ENCODE data around the gene IRX4.

IRX4 gene

DNA sequence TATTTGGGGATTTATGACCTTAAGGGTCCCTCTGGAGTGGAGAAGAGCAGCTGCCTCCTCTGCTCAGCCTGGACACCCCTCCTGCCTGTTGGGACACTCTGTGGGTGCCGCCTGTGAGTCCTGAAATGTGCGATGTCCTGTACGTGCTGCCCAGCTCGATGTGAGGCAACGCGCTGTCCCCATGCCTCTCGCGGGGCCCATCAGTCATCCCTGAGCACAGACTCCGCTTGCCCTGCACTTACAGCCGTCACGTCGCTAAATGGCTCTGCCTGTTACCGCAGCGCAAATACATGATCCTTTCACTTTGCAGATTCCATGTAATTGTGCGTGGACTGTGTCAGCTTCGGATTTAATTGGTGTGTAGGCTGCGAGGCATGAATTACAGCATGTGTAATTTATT lies 27.1 kb downstream of the IRX4 start:
- TF ChIP-seq LEF1 (IDR thresholded peaks at IDR 0.05; ENCODE audit: borderline replicate concordance) (no peak), CTBP1 (IDR thresholded peaks at IDR 0.05; ENCODE audit: borderline replicate concordance) (no peak), ELF4 (IDR thresholded peaks at IDR 0.05) (no peak), BHLHE40 (IDR thresholded peaks at IDR 0.05; ENCODE audit: borderline replicate concordance) (no peak), TARDBP (IDR thresholded peaks at IDR 0.05) (no peak), ZNF384 (IDR thresholded peaks at IDR 0.05) (no peak), SUZ12 (IDR thresholded peaks at IDR 0.05) (no peak), L3MBTL2 (conservative IDR thresholded peaks at IDR 0.05) (no peak), FOXA1 (IDR thresholded peaks at IDR 0.05) (no peak), HDGF (IDR thresholded peaks at IDR 0.05; ENCODE audit: borderline replicate concordance) (no peak), NFRKB (IDR thresholded peaks at IDR 0.05) (no peak), FOXK2 (IDR thresholded peaks at IDR 0.05) (no peak), SP1 (IDR thresholded peaks at IDR 0.05) (no peak), ARNT (IDR thresholded peaks at IDR 0.05) (no peak), FOXM1 (IDR thresholded peaks at IDR 0.05; ENCODE audit: borderline replicate concordance) (no peak)
- TF ChIP-seq, protein P1, sequence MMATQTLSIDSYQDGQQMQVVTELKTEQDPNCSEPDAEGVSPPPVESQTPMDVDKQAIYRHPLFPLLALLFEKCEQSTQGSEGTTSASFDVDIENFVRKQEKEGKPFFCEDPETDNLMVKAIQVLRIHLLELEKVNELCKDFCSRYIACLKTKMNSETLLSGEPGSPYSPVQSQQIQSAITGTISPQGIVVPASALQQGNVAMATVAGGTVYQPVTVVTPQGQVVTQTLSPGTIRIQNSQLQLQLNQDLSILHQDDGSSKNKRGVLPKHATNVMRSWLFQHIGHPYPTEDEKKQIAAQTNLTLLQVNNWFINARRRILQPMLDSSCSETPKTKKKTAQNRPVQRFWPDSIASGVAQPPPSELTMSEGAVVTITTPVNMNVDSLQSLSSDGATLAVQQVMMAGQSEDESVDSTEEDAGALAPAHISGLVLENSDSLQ (IDR thresholded peaks at IDR 0.05) = no peak
- ChIA-PET CTCF (interaction anchor here (0.6 kb wide), 1 partner anchor 33 kb away, joined by 3 read pairs; no protein-coding TSS in a partner anchor), POLR2A (interaction anchor here (0.8 kb wide), 1 partner anchor 55 kb away, joined by 3 read pairs; the partner anchor contains the start of gene NDUFS6)
- no peak for DNase-seq (ENCODE audit: extremely low spot score)

GRCh38 chr5:1855075-1855474 lies 27.6 kb downstream of the IRX4 start:
- no peak for TF ChIP-seq FOXK2 (IDR thresholded peaks at IDR 0.05)
- TF ChIP-seq BHLHE40 (IDR thresholded peaks at IDR 0.05; ENCODE audit: borderline replicate concordance) = no peak
- no peak for TF ChIP-seq SP1 (IDR thresholded peaks at IDR 0.05)
- no peak for TF ChIP-seq LEF1 (IDR thresholded peaks at IDR 0.05; ENCODE audit: borderline replicate concordance)
- TF ChIP-seq FOXM1 (IDR thresholded peaks at IDR 0.05; ENCODE audit: borderline replicate concordance) = no peak
- TF ChIP-seq HDGF (IDR thresholded peaks at IDR 0.05; ENCODE audit: borderline replicate concordance) = no peak
- TF ChIP-seq L3MBTL2 (conservative IDR thresholded peaks at IDR 0.05) = no peak
- no peak for TF ChIP-seq ELF4 (IDR thresholded peaks at IDR 0.05)
- TF ChIP-seq FOXA1 (IDR thresholded peaks at IDR 0.05) = no peak
- no peak for TF ChIP-seq ZNF384 (IDR thresholded peaks at IDR 0.05)
- no peak for TF ChIP-seq SUZ12 (IDR thresholded peaks at IDR 0.05)
- no peak for TF ChIP-seq CTBP1 (IDR thresholded peaks at IDR 0.05; ENCODE audit: borderline replicate concordance)
- no peak for DNase-seq (ENCODE audit: extremely low spot score)
- ChIA-PET CTCF (interaction anchor here (0.6 kb wide), 1 partner anchor 34 kb away, joined by 3 read pairs; no protein-coding TSS in a partner anchor), POLR2A (interaction anchor here (0.8 kb wide), 1 partner anchor 54 kb away, joined by 3 read pairs; the partner anchor contains the start of gene NDUFS6)

DNA sequence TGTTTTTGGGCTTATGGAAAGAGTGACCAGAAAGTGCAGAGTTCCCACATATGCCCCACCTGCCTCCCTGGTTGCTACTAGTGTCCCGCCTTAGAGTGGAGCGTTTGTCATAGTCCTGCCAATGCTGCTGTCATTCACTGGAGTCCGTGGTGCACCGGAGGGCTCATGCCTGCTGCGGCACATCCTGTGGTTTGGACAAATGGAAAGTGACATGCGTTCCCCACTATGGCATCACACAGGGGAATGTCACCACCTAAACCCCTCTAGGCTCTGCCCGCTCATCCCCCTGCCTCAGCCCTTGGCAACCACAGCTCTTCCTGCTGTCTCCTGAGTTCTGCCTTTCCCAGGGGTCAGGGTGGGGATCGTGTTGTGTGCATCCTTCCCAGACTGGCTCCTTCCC lies 29.2 kb downstream of the IRX4 start:
- TF ChIP-seq HDGF (IDR thresholded peaks at IDR 0.05; ENCODE audit: borderline replicate concordance) = no peak
- no peak for TF ChIP-seq ZNF384 (IDR thresholded peaks at IDR 0.05)
- TF ChIP-seq, protein P1 (IDR thresholded peaks at IDR 0.05) = no peak
- no peak for TF ChIP-seq ARNT (IDR thresholded peaks at IDR 0.05)
- TF ChIP-seq ELF4 (IDR thresholded peaks at IDR 0.05) = no peak
- no peak for TF ChIP-seq SP1 (IDR thresholded peaks at IDR 0.05)
- no peak for TF ChIP-seq LEF1 (IDR thresholded peaks at IDR 0.05; ENCODE audit: borderline replicate concordance)
- TF ChIP-seq BHLHE40 (IDR thresholded peaks at IDR 0.05; ENCODE audit: borderline replicate concordance) = no peak
- TF ChIP-seq CTBP1 (IDR thresholded peaks at IDR 0.05; ENCODE audit: borderline replicate concordance) = no peak
- ChIA-PET CTCF (no interaction called here), POLR2A (no interaction called here)
- no peak for DNase-seq (ENCODE audit: extremely low spot score)

DNA sequence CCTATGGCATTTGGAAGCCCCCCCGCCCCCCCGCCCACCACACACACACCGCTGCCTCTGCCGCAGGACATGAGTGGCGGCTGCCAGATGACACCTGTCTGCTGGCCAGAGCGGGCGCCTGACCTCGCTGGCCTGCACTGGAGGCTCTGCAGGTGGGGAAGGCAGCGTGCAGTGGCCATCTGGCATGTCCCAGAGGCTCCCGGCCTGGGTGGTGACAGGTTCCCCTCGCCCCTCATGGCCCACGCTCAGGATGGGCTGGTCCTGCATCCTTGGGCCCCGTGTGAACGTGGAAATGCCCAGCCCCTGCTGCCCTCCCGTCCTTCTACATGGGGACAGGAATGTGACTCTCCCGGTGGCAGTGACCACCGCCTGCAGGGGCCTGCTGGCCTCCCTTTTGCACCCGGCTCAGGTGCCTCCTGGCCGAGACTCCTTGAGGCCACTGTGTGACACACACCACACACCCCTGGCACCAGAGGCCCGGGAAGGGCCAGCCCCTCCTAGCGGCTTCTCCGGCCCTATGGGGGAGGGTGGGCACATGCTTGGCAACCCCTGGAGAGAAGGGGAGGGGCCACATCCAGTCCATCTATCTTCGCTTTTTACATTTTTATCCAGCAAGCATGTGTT lies 30.3 kb downstream of the IRX4 start:
- TF ChIP-seq SP1 (IDR thresholded peaks at IDR 0.05) = no peak
- TF ChIP-seq HDGF (IDR thresholded peaks at IDR 0.05; ENCODE audit: borderline replicate concordance) = no peak
- no peak for TF ChIP-seq ELF4 (IDR thresholded peaks at IDR 0.05)
- TF ChIP-seq ZNF384 (IDR thresholded peaks at IDR 0.05) = no peak
- TF ChIP-seq SUZ12 (IDR thresholded peaks at IDR 0.05) = no peak
- no peak for TF ChIP-seq L3MBTL2 (conservative IDR thresholded peaks at IDR 0.05)
- no peak for TF ChIP-seq FOXK2 (IDR thresholded peaks at IDR 0.05)
- TF ChIP-seq ARNT (IDR thresholded peaks at IDR 0.05) = no peak
- no peak for TF ChIP-seq FOXA1 (IDR thresholded peaks at IDR 0.05)
- TF ChIP-seq NFRKB (IDR thresholded peaks at IDR 0.05) = no peak
- no peak for TF ChIP-seq LEF1 (IDR thresholded peaks at IDR 0.05; ENCODE audit: borderline replicate concordance)
- POLR2A ChIA-PET = no interaction called here
- CTCF ChIA-PET = no interaction called here
- no peak for DNase-seq (ENCODE audit: extremely low spot score)

GRCh38 chr5:1851290-1851934 lies 31.3 kb downstream of the IRX4 start:
- ChIA-PET CTCF (no interaction called here), POLR2A (no interaction called here)
- no peak for TF ChIP-seq TARDBP (IDR thresholded peaks at IDR 0.05)
- no peak for TF ChIP-seq FOXM1 (IDR thresholded peaks at IDR 0.05; ENCODE audit: borderline replicate concordance)
- TF ChIP-seq, protein P1 (IDR thresholded peaks at IDR 0.05) = no peak
- TF ChIP-seq SUZ12 (IDR thresholded peaks at IDR 0.05) = no peak
- TF ChIP-seq NFRKB (IDR thresholded peaks at IDR 0.05) = no peak
- TF ChIP-seq ZNF384 (IDR thresholded peaks at IDR 0.05) = no peak
- TF ChIP-seq SP1 (IDR thresholded peaks at IDR 0.05) = no peak
- no peak for TF ChIP-seq LEF1 (IDR thresholded peaks at IDR 0.05; ENCODE audit: borderline replicate concordance)
- no peak for TF ChIP-seq FOXA1 (IDR thresholded peaks at IDR 0.05)
- no peak for DNase-seq (ENCODE audit: extremely low spot score)
